Measurements from ENCODE around the gene RPH3AL.
"Not testable (repeated sequence)": the region's sequence is repeated elsewhere in the genome, so short reads cannot be mapped to it uniquely, and the experiment has no call there.

Gene RPH3AL

GRCh38 chr17:234163-234993, 118.2 kb downstream of the RPH3AL start:
- not testable (repeated sequence) for DNase-seq

- no peak for DNase-seq
Measured at GRCh38 chr17:233473-233941, 119.1 kb downstream of the RPH3AL start.

- no peak for DNase-seq
Measured at GRCh38 chr17:231966-232807, 120.4 kb downstream of the RPH3AL start.

- no peak for DNase-seq
Measured at GRCh38 chr17:231191-231965, 121.2 kb downstream of the RPH3AL start.

- no peak for DNase-seq
Measured at GRCh38 chr17:230395-230770, 122.2 kb downstream of the RPH3AL start.

- DNase-seq, result no peak
Measured at GRCh38 chr17:229709-230394, 122.8 kb downstream of the RPH3AL start.

- DNase-seq, result no peak
Measured at GRCh38 chr17:228951-229708, 123.5 kb downstream of the RPH3AL start.

- no peak for DNase-seq
Measured at GRCh38 chr17:227946-228615, 124.5 kb downstream of the RPH3AL start.

GRCh38 chr17:227078-227945, 125.3 kb downstream of the RPH3AL start:
- DNase-seq, result no peak

GRCh38 chr17:226108-227077, 126.2 kb downstream of the RPH3AL start:
- no peak for DNase-seq

GRCh38 chr17:225551-225950, 127.1 kb downstream of the RPH3AL start:
- DNase-seq, result no peak

GRCh38 chr17:224576-224975, 128.0 kb downstream of the RPH3AL start:
- DNase-seq, result not testable (repeated sequence)

- DNase-seq, result no peak
Measured at GRCh38 chr17:223723-224471, 128.7 kb downstream of the RPH3AL start.

GRCh38 chr17:222172-222571, 130.4 kb downstream of the RPH3AL start:
- no peak for DNase-seq

- DNase-seq, result no peak
Measured at GRCh38 chr17:219696-220095, 132.9 kb downstream of the RPH3AL start.

GRCh38 chr17:218432-219110, 134.0 kb downstream of the RPH3AL start:
- DNase-seq, result no peak

GRCh38 chr17:216625-217024, 136.0 kb downstream of the RPH3AL start:
- DNase-seq, result no peak
